GM21576 (cell line): ENCODE data around the gene SCAF11.

Experiments
- ATAC-seq: cut with Tn5 transposase; IDR thresholded peaks from one replicate; pipeline ENCODE4 v1.9.1; 2021; ENCODE audit warnings: mild to moderate bottlenecking, moderate library complexity; ENCODE audit not compliant: unreplicated experiment

SCAF11 gene

GRCh38 chr12:45930369-45930768 lies 60.0 kb downstream of the SCAF11 start:
- no peak for ATAC-seq

GRCh38 chr12:45928309-45928708 lies 62.1 kb downstream of the SCAF11 start:
- no peak for ATAC-seq

DNA sequence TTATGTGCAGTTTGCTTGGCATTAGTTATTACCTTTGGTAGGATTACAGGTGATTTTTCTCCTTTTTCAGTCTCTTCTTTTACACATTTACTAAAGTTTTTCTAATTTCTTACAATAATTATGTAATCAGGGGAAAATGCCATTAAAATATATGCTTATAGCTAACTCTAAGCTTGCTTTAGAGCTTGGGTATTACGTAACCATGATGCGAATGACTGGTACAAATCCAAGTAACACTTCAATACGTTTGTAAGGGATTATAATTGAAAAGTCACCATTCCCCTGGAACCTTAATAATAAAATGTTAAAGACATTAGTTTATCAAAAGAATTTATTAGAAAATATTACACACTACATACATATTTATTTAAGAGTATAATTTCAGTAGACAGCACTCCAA lies 71.6 kb downstream of the SCAF11 start:
- ATAC-seq: no peak

DNA sequence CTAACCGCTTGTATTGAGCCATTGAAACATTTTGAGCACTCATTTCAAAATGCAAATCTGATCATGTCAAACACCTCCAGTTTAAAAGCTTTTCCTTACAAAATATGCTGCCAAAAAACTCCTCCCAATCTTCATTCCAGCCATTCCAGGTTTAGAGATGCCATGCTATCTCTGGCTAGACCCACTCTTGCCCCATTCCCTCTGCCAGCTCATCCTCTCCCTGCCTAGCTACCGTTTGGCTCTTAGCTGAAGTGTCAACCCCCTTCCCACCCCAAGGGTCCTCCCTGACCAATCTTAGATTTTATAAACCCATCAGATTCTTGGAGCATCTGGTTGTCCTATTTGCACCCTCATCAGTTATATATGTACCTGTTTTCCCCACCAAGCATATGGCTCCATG lies 75.0 kb downstream of the SCAF11 start:
- ATAC-seq: no peak

GRCh38 chr12:45914090-45914489 lies 76.3 kb downstream of the SCAF11 start:
- no peak for ATAC-seq

DNA sequence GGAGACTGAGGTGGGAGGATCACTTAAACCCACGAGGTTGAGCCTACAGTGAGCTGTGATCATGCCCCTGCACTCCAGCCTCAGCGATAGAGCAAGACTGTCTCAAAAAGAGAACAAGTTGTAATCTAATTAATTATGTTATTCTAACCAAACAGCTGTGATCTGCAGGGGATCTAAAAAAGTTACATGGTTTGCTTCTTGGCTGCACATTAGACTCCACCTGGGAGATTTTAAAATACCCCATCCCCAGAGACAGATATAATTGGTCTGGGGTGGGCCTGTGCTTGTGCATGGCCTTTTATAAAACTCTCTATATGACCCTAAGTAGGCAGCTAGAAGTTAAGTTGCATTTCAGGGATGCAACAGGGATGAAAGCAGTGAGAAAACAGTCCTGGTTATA lies 76.7 kb downstream of the SCAF11 start:
- ATAC-seq: no peak

DNA sequence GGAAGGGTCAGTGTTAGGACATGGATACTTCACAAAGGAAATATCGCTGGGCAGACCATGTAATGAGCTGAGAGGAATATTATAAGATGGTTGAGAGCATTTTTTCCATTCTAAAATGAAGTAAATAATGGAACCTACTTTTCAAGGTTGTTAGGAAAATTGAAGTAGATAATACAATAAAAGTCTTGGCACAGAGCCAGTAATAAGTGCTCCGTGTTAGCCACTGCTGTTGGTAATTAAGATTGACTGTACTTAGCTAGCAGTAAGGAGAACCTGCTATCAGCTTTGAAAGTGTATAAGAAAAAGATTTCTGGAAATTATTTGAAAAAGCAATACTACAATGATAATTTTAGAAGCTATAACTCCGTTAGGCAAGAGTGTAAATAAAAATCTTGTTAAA lies 77.6 kb downstream of the SCAF11 start:
- no peak for ATAC-seq

DNA sequence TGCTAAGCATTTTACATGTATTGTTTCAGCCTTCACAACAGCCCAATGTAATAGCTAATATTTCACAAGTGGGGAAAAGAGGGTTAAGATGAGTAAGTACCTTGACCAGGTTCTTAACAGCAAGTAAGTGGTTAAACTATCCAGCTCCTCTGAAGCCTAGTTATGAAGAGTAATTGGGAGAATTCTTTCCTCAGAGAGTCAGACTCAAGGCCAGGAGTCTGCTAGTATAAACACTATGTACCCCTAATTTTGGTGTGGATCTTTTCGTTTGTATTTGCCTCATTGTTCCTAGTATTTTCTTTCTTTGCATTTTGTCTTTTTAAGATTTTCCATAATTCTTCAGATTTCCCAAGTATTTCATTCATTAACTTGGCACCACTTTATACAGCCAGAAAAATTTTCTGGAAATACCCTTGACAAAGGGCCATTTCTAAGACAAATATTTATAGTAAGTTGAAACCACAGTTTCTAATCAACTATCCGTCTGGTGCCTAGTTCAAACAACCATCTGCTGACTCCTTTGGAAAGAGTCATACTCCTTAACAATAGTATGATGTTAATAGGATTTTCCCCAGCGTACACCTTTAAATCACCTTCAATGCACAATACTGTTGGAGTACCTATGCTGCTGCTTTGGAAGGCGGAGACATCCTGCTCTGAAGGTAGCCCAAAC lies 81.2 kb downstream of the SCAF11 start:
- ATAC-seq: no peak

DNA sequence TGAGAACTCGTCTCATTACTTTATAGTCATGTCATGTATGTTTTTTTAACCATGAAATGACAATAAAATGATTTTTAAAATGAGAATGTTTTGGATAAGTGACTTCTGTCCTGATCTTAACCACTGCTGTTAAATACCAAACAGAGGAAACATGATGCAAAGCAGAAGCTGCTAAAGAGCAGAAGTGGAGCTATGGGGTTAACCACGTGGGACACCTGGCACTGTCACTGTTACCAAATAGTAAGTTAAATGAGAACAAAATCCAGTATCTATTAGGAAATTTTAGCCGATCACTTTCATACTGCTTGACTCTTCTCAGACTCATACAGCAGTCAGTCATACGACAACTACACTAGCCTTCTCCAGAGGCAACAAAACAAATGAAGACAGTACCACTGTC lies 82.4 kb downstream of the SCAF11 start:
- peak; percentile 87 for ATAC-seq

DNA sequence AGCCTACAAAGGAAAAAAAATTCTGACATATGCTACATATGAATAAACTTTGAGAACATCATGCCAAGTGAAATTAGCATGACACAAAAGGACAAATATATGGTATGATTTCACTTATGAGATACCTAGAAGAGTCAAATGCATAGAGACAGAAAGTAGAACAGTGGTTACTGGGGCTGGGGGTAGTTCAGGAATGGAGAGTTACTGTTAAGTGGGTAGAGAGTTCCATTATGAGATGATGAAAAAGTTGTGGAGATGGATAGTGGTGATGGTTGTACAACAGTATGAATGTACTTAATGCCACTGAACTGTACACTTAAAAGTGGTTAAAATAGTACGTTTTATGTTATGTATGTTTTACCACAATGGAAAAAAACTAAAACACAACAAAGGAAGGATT lies 92.3 kb downstream of the SCAF11 start:
- no peak for ATAC-seq

GRCh38 chr12:45895961-45896360 lies 94.4 kb downstream of the SCAF11 start:
- ATAC-seq: no peak

GRCh38 chr12:45893240-45893639 lies 97.1 kb downstream of the SCAF11 start:
- no peak for ATAC-seq

- ATAC-seq: no peak
These were observed 100.1 kb downstream of the SCAF11 start for GRCh38 chr12:45890276-45890675.

- ATAC-seq: no peak
These were observed 102.8 kb downstream of the SCAF11 start for GRCh38 chr12:45887544-45887943.

DNA sequence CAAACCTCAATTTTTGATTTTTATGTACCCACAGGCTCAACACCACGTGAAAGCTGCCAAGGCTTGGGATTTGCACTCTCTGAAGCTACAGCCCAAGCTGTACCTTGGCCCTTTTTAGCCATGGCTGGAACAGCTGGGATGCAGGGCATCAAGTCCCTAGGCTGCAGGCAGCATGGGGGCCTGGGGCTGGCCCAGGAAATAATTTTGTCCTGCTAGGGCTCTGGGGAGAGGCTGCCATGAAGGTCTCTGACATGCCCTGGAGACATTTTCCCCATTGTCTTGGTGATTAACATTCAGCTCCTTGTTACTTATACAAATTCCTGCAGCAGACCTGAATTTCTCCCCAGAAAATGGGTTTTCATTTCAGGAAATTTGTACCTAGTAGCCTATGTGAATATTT lies 103.7 kb downstream of the SCAF11 start:
- no peak for ATAC-seq

GRCh38 chr12:45883187-45883586 lies 107.2 kb downstream of the SCAF11 start:
- ATAC-seq: no peak

GRCh38 chr12:45880533-45880932 lies 109.8 kb downstream of the SCAF11 start:
- no peak for ATAC-seq

GRCh38 chr12:45879363-45879895 lies 110.9 kb downstream of the SCAF11 start:
- no peak for ATAC-seq

DNA sequence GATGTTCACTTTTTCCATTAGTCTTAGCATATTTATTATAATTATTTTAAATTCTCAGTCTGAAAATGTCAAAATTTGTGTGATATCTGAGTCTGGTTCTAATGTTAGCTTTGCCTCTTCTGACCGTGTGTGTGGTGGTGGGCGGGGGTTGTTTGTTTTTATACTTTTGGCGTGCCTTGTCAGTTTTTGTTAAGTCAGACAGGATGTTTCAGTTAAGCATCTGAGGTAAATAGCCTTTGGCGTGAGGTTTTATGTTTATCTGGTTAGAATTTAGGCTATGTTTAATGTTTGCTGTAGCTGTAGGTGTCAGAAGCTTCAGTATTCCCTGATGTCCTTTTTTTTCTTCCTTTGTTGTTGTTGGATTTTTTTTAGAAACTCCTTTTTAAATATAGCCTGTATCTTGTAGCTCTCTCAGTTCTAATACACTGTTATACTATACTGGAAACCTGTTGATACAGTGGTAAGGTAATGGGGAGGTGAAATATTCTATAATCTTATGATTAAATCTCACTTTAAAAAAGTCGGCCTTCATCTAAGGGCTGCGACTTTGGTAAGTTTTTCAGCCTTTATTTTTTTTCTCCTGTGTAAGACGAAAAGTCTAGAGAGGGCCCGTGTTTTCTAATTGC lies 111.6 kb downstream of the SCAF11 start:
- no peak for ATAC-seq

DNA sequence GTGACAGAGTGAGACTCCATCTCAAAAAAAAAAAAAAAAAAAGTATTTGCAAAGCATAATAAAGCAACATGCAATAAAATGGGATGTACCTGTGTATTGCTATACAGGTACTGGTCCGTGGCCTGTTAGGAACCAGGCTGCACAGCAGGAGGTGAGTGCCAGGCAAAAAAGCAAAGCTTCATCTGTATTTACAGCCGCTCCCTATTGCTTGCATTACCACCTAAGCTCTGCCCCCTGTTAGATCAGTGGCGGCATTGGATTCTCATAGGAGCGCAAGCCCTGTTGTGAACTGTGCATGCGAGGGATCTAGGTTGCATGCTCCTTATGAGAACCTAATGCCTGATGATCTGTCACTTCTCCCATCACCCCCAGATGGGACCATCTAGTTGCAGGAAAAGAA lies 113.3 kb downstream of the SCAF11 start:
- ATAC-seq: no peak

DNA sequence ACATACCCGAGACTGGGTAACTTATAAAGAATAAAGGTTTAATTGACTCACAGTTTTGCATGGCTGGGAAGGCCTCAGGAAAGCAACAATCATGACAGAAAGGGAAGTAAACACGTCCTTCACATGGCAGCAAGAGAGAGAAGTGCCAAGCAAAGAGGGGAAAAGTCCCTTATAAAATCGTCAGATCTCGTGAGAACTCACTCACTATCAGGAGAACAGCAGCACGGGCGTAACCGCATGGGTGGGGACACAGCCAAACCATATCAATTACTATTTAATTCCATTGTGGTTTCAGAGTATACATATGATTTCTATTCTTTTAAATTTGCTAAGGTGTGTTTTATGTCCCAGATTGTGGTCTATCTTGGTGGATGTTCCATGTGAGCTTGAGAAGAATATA lies 117.9 kb downstream of the SCAF11 start:
- ATAC-seq: no peak
